Measurements from ENCODE around the gene BLVRA. TPM values are rescaled to one million over a fixed set of nuclear protein-coding genes. Genes with fewer than 3 reads are reported as not detected.

Gene BLVRA
- total RNA-seq, 4 donors from 2014 or later, result 24.4 to 43.9 (median 29.2) TPM

DNA sequence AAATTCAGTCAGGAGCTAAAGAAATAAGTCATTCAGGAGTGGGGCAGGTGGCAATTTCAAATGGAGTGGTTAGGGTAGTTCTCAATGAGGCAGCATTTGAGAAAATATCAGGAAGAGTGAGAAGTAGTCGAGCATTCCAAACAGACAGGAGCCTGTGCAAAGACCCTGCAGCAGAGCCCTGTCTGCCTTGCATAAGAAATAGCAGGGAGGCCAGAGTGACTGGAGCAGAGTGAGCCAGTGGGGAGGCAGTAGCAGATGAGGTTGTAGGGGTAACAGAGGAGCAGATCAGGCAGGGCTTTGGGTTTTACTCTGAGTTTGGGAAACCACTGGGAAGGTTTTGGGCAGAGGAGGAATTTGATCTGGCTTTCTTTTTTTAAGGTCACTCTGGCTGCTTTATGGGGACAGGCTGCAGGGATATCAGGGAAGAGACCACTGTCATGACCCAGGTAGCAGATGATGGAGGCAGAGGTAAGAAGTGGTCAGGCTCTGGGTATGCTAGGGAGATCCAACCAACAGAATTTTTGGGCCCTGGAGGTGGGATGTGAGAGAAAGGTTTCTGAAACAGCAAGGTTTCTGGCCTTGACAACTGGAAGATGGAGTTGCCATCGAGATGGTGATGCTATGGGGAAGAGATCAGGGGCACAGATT, 1.3 kb upstream of the BLVRA start:
- TF ChIP-seq POLR2AphosphoS5 (IDR thresholded peaks at IDR 0.05), result no peak
- TF ChIP-seq POLR2A (IDR thresholded peaks at IDR 0.05), result no peak
- no peak for TF ChIP-seq CTCF (IDR thresholded peaks at IDR 0.05)
- TF ChIP-seq EP300 (IDR thresholded peaks at IDR 0.05), result no peak
- Histone ChIP-seq H3K27me3 (no peaks in the 10 kb centered on the region), H3K4me3 (no peak overlapping the region), H3K36me3 (no peaks in the 10 kb centered on the region), H3K9me3 (no peaks in the 10 kb centered on the region), H3K4me1 (peaks cover 25% of the 10 kb centered on the region), H3K27ac (no peak overlapping the region)
- no peak for DNase-seq (ENCODE audit: low spot score in 2 of 2)
- WGBS, result 85% methylated on average over 2 of the region's 2 CpGs

GRCh38 chr7:43758822-43759683, 573 bp downstream of the BLVRA start:
- Histone ChIP-seq H3K4me1 (peaks cover 33% of the 10 kb centered on the region), H3K27me3 (no peaks in the 10 kb centered on the region), H3K4me3 (peak overlapping the region; percentile 82), H3K27ac (peak overlapping the region; percentile 86), H3K9me3 (no peaks in the 10 kb centered on the region), H3K36me3 (no peaks in the 10 kb centered on the region)
- WGBS, result 9% methylated on average over 20 of the region's 56 CpGs
- TF ChIP-seq EP300 (IDR thresholded peaks at IDR 0.05), result no peak
- no peak for TF ChIP-seq CTCF (IDR thresholded peaks at IDR 0.05)
- TF ChIP-seq POLR2A (IDR thresholded peaks at IDR 0.05), result no peak
- no peak for TF ChIP-seq POLR2AphosphoS5 (IDR thresholded peaks at IDR 0.05)
- peak in 1 of 2 donors; percentile 75 for DNase-seq (ENCODE audit: low spot score in 2 of 2)

GRCh38 chr7:43760861-43761260, 2.4 kb downstream of the BLVRA start:
- Histone ChIP-seq H3K27me3 (no peaks in the 10 kb centered on the region), H3K9me3 (no peaks in the 10 kb centered on the region), H3K36me3 (no peaks in the 10 kb centered on the region), H3K27ac (no peak overlapping the region), H3K4me3 (no peak overlapping the region), H3K4me1 (peaks cover 42% of the 10 kb centered on the region)
- TF ChIP-seq EP300 (IDR thresholded peaks at IDR 0.05), result no peak
- no peak for TF ChIP-seq POLR2AphosphoS5 (IDR thresholded peaks at IDR 0.05)
- TF ChIP-seq CTCF (IDR thresholded peaks at IDR 0.05), result no peak
- no peak for TF ChIP-seq POLR2A (IDR thresholded peaks at IDR 0.05)
- WGBS, result 97% methylated on average over 5 of the region's 5 CpGs
- DNase-seq (ENCODE audit: low spot score in 2 of 2), result peak in 1 of 2 donors; percentile 29

DNA sequence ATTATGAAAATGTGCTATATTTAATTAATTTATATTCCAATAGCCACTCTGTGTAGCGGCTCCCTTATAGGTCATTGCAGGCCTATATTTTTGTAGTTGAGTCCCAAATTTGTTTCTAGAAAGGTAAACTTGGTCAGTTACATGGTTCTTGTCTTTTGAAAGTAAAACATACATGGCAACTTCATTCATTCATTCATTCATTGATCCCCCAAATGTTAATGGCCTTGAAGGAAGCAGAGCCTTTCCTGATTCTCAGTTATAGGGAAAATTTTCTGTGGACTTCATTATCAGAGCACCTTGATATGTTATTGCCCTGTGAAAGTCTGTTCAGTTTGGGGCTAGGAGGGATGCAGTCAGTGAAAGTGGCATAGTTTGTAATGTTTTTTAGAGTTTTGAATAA, 2.9 kb downstream of the BLVRA start:
- no peak for TF ChIP-seq CTCF (IDR thresholded peaks at IDR 0.05)
- no peak for TF ChIP-seq POLR2A (IDR thresholded peaks at IDR 0.05)
- TF ChIP-seq POLR2AphosphoS5 (IDR thresholded peaks at IDR 0.05), result no peak
- TF ChIP-seq EP300 (IDR thresholded peaks at IDR 0.05), result no peak
- H3K27ac ChIP-seq, result no peak overlapping the region
- no peak overlapping the region for H3K4me3 ChIP-seq
- no peaks in the 10 kb centered on the region for H3K36me3 ChIP-seq
- H3K9me3 ChIP-seq, result no peaks in the 10 kb centered on the region
- H3K27me3 ChIP-seq, result no peaks in the 10 kb centered on the region
- 93% methylated on average over 1 of the region's 1 CpG for WGBS
- no peak for DNase-seq (ENCODE audit: low spot score in 2 of 2)
- peaks cover 42% of the 10 kb centered on the region for H3K4me1 ChIP-seq

All from suprapubic skin (tissue), 4 donors.